Epidermal melanocyte (primary cell): ENCODE results near the gene SUPT20HL1.
"Not testable (repeated sequence)": the region's sequence is repeated elsewhere in the genome, so short reads cannot be mapped to it uniquely, and the experiment has no call there.

Experiments used
- DNase-seq: peaks from one replicate; pipeline ENCODE4 v3.0.0; 2011; ENCODE audit warnings: low spot score; ENCODE audit not compliant: insufficient read length

The SUPT20HL1 gene

DNA sequence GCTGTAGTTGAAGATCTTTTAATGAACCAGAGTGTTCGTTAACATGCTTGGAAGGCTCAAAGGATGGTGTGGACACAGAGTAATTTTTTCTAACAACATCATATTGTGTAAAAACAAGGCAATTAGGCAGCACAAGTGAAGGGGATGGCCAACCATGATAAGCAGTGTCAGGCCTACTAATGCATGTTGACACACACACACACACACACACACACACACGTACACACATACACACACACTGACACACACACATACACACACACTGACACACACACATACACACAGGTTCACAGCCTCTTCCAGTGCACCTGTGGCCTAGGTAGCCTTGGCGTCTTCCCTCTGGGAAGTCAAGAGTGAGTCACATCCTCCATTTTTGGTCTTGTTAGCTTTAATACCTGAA is at the start of gene SUPT20HL1:
Gene SUPT20HL1, plus strand, starts transcription at position 368 of the 400 bp plus-strand sequence. CDS start 2,122 bp downstream, outside the sequence.
- no peak for DNase-seq

DNA sequence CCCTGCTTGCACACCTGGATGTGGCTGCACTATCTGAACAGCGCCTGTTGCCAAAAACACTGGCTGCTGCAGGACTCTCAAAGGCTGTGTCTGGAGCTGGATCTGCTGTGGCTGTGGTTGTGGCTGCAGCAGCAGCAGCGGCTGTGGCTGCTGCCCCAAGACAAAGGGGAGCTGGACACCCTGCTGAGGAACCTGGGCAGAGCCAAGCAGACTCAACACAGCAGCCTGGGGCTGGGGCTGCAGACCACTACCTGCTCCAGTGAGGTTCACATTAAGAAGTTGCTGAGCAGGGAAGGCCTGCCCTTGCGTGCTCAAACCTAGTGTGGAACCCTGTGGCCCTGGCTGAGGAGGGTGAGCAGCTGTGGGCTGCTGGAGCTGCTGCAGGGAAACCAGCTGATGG is 49.5 kb upstream of the SUPT20HL1 start:
- not testable (repeated sequence) for DNase-seq

DNA sequence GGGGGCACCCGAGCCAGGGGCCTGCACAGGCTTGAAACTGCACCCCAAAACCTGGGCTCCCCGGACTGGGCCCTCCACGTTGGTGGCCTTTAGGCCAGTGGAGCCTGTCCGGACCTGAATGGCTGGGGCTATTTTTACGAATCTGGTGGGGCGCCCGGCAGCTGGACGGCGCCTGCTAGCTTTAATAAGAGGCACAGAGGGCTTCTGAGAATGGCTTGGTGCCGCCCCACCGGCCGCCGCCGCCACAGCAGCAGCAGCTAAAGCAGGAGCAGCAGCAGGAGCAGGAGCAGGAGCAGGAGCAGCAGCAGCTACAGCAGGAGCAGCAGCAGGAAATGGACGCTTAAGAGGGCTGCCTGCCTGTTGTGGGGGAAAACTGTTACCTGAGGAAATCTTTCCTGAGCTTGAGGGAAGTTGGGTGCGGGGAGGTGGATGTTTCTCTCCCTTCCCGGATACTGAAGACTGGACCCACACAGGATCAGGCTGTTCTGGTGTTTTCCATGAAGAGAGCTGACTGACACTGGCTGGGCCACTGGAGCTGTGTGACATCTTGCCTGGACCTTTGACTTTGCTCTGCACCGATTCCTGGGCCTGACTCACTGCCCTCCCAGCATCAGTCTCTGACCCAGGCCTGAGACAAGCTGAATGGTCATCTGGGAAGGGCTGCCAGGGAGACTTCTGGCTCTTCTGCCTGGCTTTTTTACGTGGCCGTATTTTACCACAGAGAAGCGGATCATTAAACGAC is 48.8 kb upstream of the SUPT20HL1 start:
- DNase-seq: not testable (repeated sequence)

DNA sequence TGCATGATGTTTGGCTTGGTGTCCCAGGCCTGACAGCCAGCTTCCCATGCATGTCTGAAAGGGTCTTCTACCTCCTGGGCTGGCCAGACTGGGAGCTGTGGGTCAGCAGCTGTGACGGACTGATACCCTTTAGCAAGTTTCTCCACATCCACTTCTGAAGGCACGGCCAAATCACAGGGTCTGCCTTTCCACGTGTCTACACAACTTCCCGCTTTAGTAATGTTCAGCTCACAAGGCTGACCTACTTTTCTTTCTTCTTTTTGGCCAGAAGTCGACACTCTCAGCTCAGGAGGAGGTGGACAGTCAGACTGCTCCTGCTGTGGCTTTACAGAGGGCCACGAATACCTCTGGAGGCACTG is 48.2 kb upstream of the SUPT20HL1 start:
- DNase-seq: not testable (repeated sequence)

DNA sequence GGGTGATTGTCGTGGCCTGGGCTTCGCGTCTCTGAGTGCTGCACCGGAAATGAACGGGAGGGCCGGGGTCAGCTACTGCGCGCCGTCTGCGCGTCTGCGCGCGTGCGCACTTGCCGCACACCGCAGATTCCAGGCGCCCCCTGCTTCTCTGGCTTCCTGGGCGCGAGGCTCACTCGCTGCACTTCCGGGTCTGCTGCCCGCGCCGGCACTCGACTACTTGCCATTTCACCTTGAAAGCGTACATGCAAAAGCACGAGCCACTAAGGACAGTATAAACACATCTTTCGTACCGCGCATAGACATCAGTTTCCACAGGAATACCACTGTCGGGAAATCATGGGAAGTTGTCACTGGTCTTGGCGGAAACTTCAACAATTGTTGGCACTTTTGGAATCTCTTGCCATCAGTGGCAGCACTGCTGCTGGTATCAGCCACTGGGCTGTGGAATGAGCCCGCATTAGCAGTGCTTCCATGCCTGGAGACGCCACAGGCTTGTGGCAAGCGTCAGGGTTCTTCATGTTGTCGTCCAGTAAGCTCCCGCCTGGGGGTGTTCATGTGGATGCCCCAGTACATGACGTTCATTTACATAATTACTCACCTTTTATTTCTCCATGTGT is 46.3 kb upstream of the SUPT20HL1 start, which contains the start of gene SUPT20HL2:
Gene SUPT20HL2, minus strand, starts transcription at position 51 of the 617 bp plus-strand sequence. CDS start 754 bp downstream, outside the sequence.
- no peak for DNase-seq

DNA sequence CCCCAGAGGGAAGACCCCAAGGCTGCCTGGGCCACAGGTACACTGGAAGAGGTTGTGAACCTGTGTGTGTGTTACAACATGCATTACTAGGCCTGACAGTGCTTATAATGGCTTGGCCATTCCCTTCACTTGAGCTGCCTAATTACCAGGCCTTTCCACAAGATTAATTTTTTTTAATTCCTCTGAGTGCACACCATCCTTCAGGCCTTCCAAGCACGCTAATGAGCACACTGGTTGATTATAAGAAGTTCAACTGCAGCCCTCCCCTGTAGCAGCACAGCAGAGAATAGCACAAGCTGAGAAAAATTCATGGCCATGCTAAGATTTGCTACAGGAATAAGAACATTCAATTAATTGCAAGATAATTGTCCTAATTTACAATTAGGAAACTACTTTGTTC is 44.3 kb upstream of the SUPT20HL1 start:
- DNase-seq: no peak

DNA sequence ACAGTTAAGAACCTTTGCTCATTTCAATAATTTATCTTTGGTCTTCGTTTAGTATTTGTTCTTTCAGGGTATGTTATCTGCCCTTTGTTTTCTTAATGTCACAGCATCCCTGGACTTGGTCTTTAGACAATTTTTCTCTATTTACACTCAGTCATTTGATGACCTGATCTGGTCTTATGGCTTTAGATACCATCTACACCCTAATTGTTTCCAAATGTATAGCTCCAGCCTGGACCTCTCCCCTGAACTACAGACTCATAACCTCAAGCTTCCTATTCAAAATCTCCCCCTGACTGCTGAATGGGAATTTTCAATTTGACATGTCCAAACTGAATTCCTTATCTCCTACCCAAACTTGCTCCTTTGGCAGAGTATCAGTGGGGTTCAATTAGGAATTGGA is 42.9 kb upstream of the SUPT20HL1 start:
- DNase-seq: no peak

DNA sequence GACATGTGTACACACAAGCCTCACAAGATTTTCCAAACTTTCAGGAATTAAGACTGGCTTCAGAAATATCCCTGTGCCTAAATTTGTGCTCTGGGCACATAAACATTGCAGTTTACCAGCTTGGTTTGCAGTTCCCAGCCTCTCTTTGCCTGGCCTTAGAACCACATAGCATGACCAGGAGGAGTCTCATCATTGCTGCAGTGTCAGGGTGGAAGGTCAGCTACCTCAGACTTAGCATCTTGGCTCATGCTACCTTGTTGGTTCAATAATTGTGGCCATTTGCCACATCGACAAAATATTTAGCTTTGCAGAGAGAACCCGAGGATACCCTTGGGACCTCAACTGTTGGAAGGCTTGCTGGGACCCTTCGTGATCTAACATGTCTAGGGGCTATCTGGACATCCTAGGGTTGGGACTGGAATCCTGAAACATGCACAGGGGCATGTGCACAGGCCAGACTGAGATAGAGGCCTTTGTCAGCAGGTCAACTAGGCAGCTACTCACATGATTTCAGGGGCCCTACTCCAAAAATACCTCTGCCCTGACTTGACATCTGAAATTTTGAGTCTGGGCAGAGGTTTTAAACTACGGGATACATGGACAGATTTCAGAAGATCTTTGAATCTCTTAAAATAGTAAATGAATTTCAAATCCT is 38.6 kb upstream of the SUPT20HL1 start:
- DNase-seq: no peak

DNA sequence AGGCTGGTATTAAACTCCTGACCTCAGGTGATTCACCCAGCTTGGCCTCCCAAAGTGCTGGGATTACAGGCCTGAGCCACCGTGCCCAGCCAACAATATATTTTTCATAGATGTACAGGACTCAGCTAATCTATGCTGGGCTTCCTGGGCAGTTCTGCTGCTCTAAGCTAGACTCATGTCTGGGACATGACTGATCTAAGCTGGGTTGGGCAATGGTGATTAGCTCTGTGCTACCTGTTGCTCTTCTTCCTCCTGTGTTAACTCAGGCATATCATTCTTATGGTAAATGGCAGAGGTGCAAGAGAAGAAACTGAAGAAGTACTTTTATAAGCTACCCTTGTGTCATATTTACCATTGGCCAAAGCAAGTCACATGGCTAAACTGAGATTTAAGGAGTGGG is 35.2 kb upstream of the SUPT20HL1 start:
- DNase-seq: no peak

DNA sequence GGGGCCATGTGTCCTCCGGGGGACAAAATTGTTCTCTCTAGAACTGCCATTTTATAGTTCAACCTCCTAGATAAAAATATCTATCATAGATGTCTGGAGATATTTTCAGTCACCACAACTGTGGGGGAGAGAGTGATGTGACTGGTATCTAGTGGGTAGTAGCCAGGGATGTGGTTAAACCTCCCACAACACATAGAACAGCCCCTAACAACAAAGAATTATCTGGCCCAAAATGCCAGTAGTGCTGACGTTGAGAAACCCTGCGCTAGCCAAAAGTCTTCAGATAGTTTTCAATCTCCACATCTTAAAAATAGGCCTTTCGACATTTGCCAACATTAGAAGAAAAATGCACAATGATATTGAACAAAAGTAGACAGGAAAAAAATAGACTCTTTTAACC is 27.6 kb upstream of the SUPT20HL1 start:
- no peak for DNase-seq

DNA sequence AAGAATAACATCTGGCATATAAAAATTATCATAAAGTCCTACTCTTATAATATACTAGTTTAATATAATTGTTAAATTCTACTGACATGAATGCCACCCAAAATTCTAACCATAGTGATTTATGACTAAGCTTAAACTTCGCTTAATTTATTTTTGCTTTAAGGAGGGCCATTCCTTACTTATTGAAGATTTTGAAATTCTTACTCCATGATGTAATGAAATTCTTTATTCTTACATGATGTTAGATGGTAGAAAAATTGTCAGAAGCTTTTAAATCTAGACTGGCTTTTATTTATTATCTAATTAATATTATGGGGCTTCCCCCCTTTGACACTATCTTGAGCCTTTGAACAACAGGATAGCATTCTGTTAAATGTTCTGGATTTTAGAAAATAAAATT is 27.1 kb upstream of the SUPT20HL1 start:
- DNase-seq: no peak

DNA sequence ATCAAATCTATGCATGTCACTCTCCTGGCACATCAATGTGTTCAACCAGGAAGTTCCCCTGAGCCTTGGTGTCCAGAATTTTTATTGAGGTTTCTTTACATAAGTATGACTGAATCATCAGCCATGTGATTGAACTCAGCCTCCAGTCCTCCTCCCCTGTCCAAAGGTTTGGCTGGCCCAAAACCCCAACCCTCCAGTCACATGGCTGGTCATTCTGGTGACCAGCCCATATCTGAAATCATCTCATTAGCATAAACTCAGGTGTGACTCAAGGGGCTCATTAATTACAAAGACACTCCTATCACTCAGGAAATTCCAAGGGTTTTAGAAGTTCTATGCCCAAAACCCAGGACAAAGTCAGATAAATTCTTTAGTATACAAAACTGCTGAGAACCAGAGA is 26.0 kb upstream of the SUPT20HL1 start:
- DNase-seq: no peak

DNA sequence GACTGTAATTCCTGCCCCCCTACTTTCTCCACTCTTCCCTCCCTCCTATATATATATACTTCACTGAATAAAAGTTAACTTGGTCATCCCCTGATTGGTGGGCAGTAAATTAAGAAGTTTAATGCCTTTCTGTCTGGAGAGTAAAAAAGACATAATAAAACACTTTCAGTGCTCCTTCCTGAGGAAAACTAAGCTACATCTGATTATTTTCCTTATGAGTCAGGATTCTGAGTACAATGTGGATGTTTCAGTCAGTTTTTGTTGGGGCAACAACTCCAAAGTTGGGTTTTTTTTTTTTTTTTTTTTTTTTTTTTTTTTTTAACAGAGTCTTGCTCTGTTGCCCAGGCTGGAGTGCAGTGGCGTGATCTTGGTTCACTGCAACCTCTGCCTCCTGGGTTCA is 24.6 kb upstream of the SUPT20HL1 start:
- DNase-seq: no peak

DNA sequence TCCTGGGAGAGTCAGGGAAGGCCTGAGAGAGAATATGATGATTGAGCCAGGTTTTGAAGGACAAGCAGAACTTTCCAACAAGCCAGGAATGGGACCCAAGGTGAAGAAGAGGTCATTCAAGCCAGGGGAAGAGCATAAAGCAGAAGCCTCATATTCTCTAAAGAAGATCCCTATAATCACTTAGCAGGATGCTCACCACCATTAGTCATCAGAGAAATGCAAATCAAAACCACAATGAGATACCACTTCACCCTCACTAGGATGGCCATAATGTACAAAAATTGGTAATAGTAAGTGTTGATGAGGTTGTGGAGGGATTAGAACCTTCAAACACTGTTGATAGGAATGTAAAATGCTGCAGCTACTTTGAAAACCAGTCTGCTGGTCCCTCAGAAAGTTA is 20.5 kb upstream of the SUPT20HL1 start:
- no peak for DNase-seq

DNA sequence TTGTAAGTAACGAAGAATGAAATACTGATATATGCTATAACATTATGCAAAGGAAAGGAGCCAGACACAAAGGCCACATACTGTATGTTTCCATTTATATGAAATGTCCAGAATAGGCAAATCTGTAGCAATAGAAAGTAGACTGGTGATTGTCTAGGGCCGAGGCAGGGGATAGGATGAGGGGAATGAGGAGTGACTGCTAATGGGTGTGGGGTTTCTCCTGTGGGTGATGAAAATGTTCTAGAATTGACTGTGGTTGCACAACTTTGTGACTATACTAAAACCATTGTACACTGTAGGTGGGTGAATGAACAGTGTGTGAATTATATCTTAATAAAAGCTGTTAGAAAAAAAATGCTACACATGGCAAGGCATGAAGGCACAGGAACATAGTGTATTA is 19.9 kb upstream of the SUPT20HL1 start:
- DNase-seq: no peak

DNA sequence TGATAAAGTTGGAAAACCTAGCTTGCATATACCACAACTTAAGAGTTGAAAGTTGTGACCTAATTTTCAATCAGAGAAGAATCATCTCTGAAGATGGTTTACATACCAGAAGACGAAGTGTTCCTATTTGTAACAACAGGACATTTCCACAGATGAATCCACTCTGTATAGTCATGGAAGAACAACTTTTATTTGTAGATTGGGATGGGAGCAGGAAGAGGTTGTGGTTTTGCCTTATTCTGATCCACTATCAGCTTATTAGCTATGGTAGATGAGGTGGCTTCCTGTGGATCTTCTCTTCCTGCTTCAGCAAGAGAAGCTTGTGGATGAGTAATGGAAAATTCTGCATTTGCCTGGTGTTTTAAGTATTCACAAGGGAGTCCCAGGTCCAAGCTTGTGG is 18.6 kb upstream of the SUPT20HL1 start:
- DNase-seq: no peak

DNA sequence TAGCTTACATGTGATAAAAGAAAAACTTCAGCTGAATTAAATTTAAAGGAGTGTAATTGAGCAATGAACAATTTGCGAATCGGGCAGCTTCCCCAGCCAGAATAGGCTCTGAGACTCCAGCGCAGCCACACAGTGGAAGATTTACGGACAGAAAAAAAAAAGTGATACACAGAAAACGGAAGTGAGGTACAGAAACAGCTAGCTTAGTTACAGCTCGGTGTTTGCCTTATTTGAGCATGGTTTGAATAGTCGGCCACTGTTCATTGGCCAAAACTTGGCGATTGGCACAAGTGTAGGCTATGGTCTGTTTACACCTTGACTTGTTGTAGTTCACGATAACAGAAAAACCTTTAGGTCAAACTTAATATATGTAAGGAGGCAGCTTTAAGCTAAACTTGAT is 16.7 kb upstream of the SUPT20HL1 start:
- DNase-seq: no peak

DNA sequence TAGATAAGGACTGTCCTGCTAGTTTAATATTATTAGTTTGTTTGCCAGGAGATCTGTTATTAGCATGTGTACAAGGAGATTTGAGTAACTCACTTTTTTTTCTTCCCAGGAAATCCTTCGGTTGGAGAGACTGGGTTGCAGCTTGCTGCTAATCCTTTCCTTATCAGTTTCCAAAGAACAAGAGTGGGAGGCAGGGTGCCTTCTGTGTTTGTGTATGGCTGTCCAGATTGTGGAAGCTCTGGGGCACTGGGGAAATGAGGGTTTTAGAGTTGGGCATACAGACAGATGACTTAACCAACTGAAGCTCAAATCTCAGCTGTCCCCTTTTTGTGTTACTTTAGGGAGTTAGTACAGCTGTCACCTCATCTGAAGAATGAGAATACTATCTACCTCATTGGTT is 12.6 kb upstream of the SUPT20HL1 start:
- no peak for DNase-seq

DNA sequence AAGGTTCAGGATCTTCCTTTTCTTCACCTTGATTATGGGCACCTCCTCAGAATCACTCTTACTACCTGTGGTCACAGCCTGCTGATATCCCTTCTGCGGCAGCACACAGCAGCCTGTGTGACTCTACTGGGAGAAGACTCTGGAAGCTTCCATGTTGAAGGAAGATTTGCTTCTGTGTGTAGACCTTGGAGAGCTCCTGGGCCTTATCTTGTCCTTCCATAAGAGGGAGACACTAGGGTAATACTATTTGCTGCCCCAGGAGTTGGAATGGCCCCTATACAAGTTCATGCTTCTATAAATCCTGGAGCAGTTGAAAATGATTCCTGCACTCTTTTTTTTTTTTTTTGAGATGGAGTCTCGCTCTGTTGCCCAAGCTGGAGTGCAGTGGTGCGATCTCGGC is 10.2 kb upstream of the SUPT20HL1 start:
- no peak for DNase-seq

DNA sequence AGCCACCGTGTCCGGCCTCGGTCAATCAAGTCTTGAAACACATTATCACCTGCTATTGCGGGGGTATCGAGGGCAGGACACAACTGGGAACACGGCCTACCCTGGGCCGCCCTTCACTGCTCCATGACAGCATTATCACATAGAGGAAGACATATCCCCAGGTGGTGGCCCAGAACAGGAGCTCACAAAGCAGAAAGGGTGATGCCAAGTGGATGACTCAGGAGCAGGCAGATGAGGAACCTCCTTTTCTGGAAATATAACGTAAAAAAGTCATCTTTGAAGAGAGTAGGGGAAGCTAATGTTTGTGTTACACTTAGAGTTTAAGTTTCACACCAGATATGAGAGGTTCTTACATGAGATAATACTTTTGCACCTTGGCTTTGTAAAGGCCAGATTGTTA is 5.3 kb upstream of the SUPT20HL1 start:
- DNase-seq: no peak

DNA sequence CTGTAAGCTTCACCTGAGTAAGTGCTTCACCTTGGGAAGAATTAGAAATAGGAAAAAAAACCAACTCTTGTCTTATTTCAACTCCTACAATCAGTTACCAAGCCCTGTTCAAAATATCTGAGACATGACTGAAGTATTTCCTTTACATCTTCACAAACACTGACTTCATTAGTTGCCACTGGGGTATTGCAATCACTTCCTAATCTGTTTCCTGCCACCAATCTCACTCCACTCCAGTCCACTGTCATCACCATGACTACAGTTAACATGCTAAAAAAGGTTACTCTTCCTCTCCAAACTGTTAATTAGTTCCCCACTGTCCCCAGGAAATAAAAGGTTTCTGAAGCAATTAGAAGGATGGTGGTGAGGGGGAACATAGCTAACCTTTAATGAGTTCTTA is 3.3 kb upstream of the SUPT20HL1 start:
- no peak for DNase-seq

DNA sequence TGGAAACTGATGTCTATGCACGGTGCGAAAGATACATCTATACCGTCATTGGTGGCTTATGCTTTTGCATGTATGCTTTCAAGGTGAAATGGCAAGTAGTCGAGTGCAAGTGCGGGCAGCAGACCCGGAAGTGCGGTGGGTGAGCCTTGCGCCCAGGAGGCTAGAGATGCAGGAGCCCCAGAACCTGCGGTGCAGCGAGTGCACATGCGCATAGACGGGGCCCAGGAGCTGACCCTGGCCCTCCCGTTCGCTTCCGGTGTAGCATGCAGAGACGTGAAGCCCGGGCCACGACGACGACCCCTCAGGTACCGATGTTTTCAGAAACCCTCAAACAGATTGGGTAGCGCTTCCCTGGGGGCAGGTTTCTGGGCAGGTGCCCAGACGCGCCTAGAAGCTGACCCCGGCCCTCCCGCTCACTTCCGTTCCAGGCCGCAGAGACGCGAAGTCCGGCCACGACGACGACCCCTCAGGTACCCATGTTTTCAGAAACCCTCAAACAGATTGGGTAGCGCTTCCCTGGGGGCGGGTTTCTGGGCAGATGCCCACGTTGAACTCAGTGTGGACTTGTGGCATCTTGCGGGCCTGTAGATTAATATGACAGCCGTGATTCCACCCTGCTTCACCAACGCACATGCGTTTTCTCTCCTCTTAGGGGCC is 1.8 kb downstream of the SUPT20HL1 start:
- DNase-seq: not testable (repeated sequence)
